Peyer's patch (tissue), 4 donors: Measurements from ENCODE around the gene HGFAC. TPM values are rescaled to one million over a fixed set of nuclear protein-coding genes. Genes with fewer than 3 reads are reported as not detected.

Experiments used
- DNase-seq, 3 donors: peaks; one replicate each; pipeline ENCODE4 v3.0.0-alpha.2; 2017 to 2019
- H3K27ac ChIP-seq, 4 donors: fragments of 200-600 bp; sonication (generic); one replicate each; pipeline ENCODE4 v1.5.1; 2016 to 2019
- H3K27me3 ChIP-seq, 2 donors: fragments of 200-600 bp; sonication (generic); one replicate each; pipeline ENCODE4 v1.5.1; 2019
- H3K36me3 ChIP-seq, 3 donors: fragments of 200-600 bp; sonication (generic); one replicate each; pipeline ENCODE4 v1.5.1; 2016 to 2019
- H3K4me1 ChIP-seq, 4 donors: fragments of 200-600 bp; sonication (generic); one replicate each; pipeline ENCODE4 v1.5.1; 2016 to 2019
- H3K4me3 ChIP-seq, 4 donors: fragments of 200-600 bp; sonication (generic); 1 replicate in 3 of 4; 2 replicates in 1 of 4; pipeline ENCODE4 v1.5.1; 2016 to 2019; ENCODE audit warnings: mild to moderate bottlenecking in 1 of 4
- H3K9me3 ChIP-seq, 4 donors: fragments of 200-600 bp; sonication (generic); one replicate each; pipeline ENCODE4 v1.5.1; 2016 to 2019; ENCODE audit warnings: mild to moderate bottlenecking in 1 of 4
- CTCF ChIP-seq, 6 experiments: fragments of 450-650 bp in 4 of 6; fragments of 200-600 bp in 2 of 6; sonication (generic) in 1 of 6; IDR thresholded peaks; one replicate each; pipeline ENCODE4 v1.5.1; 2017 to 2019; ENCODE audit warnings: antibody characterized with exemption in 6 of 6, mild to moderate bottlenecking in 3 of 6, moderate library complexity in 1 of 6
- POLR2A ChIP-seq, 2 donors: fragments of 450-650 bp; IDR thresholded peaks; one replicate each; pipeline ENCODE4 v1.5.1; 2017; ENCODE audit warnings: antibody characterized with exemption in 2 of 2, mild to moderate bottlenecking in 2 of 2, moderate library complexity in 2 of 2
- total RNA-seq, 4 donors: library from RNA; depleted of rRNA; stranded (reverse); fragments of >200 nt; gene quantifications; one replicate each; pipeline ENCODE4 v1.1.0, GENCODE V29; 2016

Gene HGFAC
- total RNA-seq, 4 donors from 2014 or later = not detected

DNA sequence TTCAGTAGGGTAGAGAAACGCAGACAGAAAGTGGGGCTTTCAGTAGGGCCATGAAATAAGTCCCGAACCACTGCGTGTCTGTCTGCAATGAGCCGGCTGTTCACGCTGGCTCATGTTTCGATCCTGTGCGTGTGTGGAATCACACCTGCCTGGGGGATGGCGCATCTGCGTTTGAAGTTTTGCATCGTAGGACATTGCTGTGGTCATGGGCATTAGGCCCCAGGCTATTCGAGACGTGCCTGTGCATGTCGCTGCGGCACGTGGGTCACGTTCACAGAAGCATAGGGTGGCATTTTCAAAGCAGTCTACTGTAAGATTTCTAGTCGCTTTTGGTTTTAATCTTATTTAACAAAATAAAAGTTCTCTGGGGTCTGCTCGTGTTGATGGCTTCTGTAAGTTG is 25.5 kb upstream of the HGFAC start:
- Histone ChIP-seq H3K27ac (no peak overlapping the region), H3K27me3 (no peaks in the 10 kb centered on the region), H3K4me3 (no peak overlapping the region), H3K36me3 (peaks cover 0 to 32% (median 0%) of the 10 kb centered on the region in 3 donors), H3K4me1 (no peaks in the 10 kb centered on the region), H3K9me3 (no peaks in the 10 kb centered on the region)
- peak in 1 of 3 donors; percentile 18 for DNase-seq
- no peak for TF ChIP-seq CTCF (IDR thresholded peaks at IDR 0.05)
- no peak for TF ChIP-seq POLR2A (IDR thresholded peaks at IDR 0.05)

DNA sequence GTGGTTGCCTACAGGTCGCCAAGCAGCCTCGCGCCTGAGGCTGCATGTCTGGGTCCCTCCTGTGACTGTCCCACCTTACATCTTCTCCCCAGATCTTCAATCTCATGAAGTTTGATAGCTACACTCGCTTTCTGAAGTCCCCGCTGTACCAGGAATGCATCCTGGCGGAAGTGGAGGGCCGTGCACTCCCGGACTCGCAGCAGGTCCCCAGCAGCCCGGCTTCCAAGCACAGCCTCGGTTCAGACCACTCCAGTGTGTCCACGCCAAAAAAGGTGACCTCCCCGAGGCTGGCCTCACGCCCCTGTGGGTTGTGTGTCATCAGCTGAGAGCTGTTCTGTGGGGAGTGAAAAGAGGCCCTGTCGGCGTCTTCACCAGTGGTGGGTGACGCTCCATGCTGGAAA is 24.9 kb upstream of the HGFAC start:
- H3K4me3 ChIP-seq = no peak overlapping the region
- H3K36me3 ChIP-seq = peaks cover 0 to 32% (median 0%) of the 10 kb centered on the region in 3 donors
- TF ChIP-seq POLR2A (IDR thresholded peaks at IDR 0.05) (no peak), CTCF (IDR thresholded peaks at IDR 0.05) (no peak)
- no peaks in the 10 kb centered on the region for H3K4me1 ChIP-seq
- H3K27ac ChIP-seq = no peak overlapping the region
- H3K9me3 ChIP-seq = no peaks in the 10 kb centered on the region
- peak in 1 of 3 donors; percentile 18 for DNase-seq
- H3K27me3 ChIP-seq = no peaks in the 10 kb centered on the region

- no peak overlapping the region for H3K4me3 ChIP-seq
- DNase-seq = peak in 1 of 3 donors; percentile 29
- TF ChIP-seq POLR2A (IDR thresholded peaks at IDR 0.05) (no peak), CTCF (IDR thresholded peaks at IDR 0.05) (no peak)
- no peaks in the 10 kb centered on the region for H3K9me3 ChIP-seq
- peaks cover 0 to 33% (median 0%) of the 10 kb centered on the region in 3 donors for H3K36me3 ChIP-seq
- H3K27me3 ChIP-seq = no peaks in the 10 kb centered on the region
- H3K27ac ChIP-seq = no peak overlapping the region
- H3K4me1 ChIP-seq = no peaks in the 10 kb centered on the region
Observed at GRCh38 chr4:3417448-3417847, 24.3 kb upstream of the HGFAC start.

- Histone ChIP-seq H3K9me3 (no peaks in the 10 kb centered on the region), H3K4me3 (no peak overlapping the region), H3K36me3 (peaks cover 0 to 40% (median 0%) of the 10 kb centered on the region in 3 donors), H3K27ac (no peak overlapping the region), H3K27me3 (no peaks in the 10 kb centered on the region), H3K4me1 (no peaks in the 10 kb centered on the region)
- TF ChIP-seq POLR2A (IDR thresholded peaks at IDR 0.05) (no peak), CTCF (IDR thresholded peaks at IDR 0.05) (no peak)
- peak in 1 of 3 donors; percentile 35 for DNase-seq
Observed at GRCh38 chr4:3418029-3418762, 23.6 kb upstream of the HGFAC start.

DNA sequence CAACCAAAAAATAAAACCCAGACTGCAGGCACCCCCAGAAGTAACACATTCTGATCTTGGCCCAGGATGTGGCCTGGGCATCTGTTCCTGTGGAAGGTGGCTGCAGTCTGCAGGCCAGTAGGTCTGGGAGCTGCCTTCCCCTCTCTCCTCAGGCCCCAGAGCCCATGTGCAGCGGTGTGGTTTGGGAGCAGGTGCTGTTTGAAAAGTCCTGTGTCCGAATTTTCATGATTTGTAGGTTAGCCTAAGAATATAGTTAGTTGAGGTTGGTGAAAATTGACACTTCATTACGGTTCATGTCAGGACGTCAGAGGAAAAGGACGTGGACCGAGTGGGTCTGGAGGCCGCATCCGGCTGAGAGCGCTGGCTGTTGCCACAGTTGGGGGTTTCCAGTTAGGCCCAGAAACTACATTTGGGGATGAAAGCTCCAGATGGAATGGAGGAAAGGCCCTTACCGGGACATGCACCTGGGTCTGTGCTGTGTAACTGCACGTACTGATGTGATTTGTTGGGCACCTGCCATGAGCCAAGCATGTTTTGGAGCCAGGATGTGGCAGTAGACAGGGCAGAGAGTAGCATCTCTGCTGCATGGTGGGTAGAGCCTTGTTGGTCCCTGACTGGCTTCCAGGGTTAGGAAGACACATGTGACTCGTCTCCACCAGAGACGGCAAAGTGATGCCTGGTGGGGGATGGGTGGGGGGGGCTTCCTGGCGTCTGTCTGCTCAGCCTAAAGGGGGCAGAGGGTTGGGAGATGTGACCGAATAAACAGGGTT is 21.7 kb upstream of the HGFAC start:
- H3K9me3 ChIP-seq = no peaks in the 10 kb centered on the region
- no peak overlapping the region for H3K27ac ChIP-seq
- no peaks in the 10 kb centered on the region for H3K27me3 ChIP-seq
- H3K4me3 ChIP-seq = no peak overlapping the region
- DNase-seq = peak in 1 of 3 donors; percentile 26
- H3K4me1 ChIP-seq = no peaks in the 10 kb centered on the region
- no peak for TF ChIP-seq POLR2A (IDR thresholded peaks at IDR 0.05)
- peaks cover 0 to 50% (median 0%) of the 10 kb centered on the region in 3 donors for H3K36me3 ChIP-seq

DNA sequence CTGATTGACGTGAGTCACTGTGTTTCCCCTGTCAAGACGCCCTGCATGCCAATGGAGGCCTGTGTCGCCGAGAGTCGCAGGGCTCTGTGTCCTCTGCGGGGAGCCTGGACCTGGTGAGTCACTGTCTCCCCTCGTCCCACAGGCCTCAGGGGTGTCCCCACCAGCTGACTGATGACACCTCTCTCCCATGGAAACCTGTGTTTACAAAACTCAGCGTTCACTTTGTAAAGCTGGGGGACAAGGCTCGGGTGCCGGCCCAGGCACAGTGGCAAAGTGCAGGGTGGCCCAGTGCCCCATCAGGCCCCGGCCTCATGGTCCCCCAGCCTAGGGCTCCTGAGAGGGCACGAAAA is 21.2 kb upstream of the HGFAC start:
- TF ChIP-seq CTCF (IDR thresholded peaks at IDR 0.05) = no peak
- no peak for TF ChIP-seq POLR2A (IDR thresholded peaks at IDR 0.05)
- no peaks in the 10 kb centered on the region for H3K27me3 ChIP-seq
- no peak overlapping the region for H3K27ac ChIP-seq
- H3K36me3 ChIP-seq = peaks cover 0 to 50% (median 0%) of the 10 kb centered on the region in 3 donors
- H3K4me1 ChIP-seq = no peaks in the 10 kb centered on the region
- peak in 1 of 3 donors; percentile 25 for DNase-seq
- H3K9me3 ChIP-seq = no peaks in the 10 kb centered on the region
- no peak overlapping the region for H3K4me3 ChIP-seq
